HG03280 (cell line): ENCODE results near the gene OSBPL8.
A peak's percentile ranks its signal among the peaks of the same experiment; 100 is the strongest.
"Not testable (repeated sequence)": the region's sequence is repeated elsewhere in the genome, so short reads cannot be mapped to it uniquely, and the experiment has no call there.

Experiments
- ATAC-seq: cut with Tn5 transposase; IDR thresholded peaks from one replicate; pipeline ENCODE4 v1.9.1; 2021; ENCODE audit warnings: mild to moderate bottlenecking, moderate library complexity; ENCODE audit not compliant: unreplicated experiment

OSBPL8 gene

GRCh38 chr12:76374386-76375020 is 185.1 kb downstream of the OSBPL8 start:
- no peak for ATAC-seq

- ATAC-seq: no peak
Measured at GRCh38 chr12:76368230-76368629, 191.3 kb downstream of the OSBPL8 start.

GRCh38 chr12:76366163-76366562 is 193.4 kb downstream of the OSBPL8 start:
- no peak for ATAC-seq

GRCh38 chr12:76364131-76364530 is 195.4 kb downstream of the OSBPL8 start:
- not testable (repeated sequence) for ATAC-seq

- no peak for ATAC-seq
Measured at GRCh38 chr12:76360316-76360715, 199.3 kb downstream of the OSBPL8 start.

- no peak for ATAC-seq
Measured at GRCh38 chr12:76356071-76356470, 203.5 kb downstream of the OSBPL8 start.

- ATAC-seq: peak; percentile 96
Measured at GRCh38 chr12:76348079-76348901, 211.3 kb downstream of the OSBPL8 start, which contains the start of gene BBS10. BBS10 (minus strand) TSS chr12:76348415; CDS start chr12:76348358, 57 bp downstream.

GRCh38 chr12:76346798-76347420 is 212.7 kb downstream of the OSBPL8 start:
- no peak for ATAC-seq

- no peak for ATAC-seq
Measured at GRCh38 chr12:76346236-76346635, 213.3 kb downstream of the OSBPL8 start.

- ATAC-seq: no peak
Measured at GRCh38 chr12:76345569-76345968, 214.0 kb downstream of the OSBPL8 start.

GRCh38 chr12:76341436-76342030 is 218.0 kb downstream of the OSBPL8 start:
- no peak for ATAC-seq

- no peak for ATAC-seq
Measured at GRCh38 chr12:76340680-76341435, 218.7 kb downstream of the OSBPL8 start.

GRCh38 chr12:76337583-76337982 is 222.0 kb downstream of the OSBPL8 start:
- ATAC-seq: no peak

- ATAC-seq: no peak
Measured at GRCh38 chr12:76332606-76333005, 227.0 kb downstream of the OSBPL8 start.

GRCh38 chr12:76329606-76330005 is 230.0 kb downstream of the OSBPL8 start:
- ATAC-seq: no peak

- no peak for ATAC-seq
Measured at GRCh38 chr12:76329159-76329558, 230.4 kb downstream of the OSBPL8 start.

GRCh38 chr12:76319595-76320319 is 239.8 kb downstream of the OSBPL8 start:
- not testable (repeated sequence) for ATAC-seq

GRCh38 chr12:76318773-76319594 is 240.6 kb downstream of the OSBPL8 start:
- ATAC-seq: no peak

GRCh38 chr12:76317976-76318375 is 241.6 kb downstream of the OSBPL8 start:
- ATAC-seq: no peak
